GM21576 (cell line): Measurements from ENCODE around the gene TBC1D5.

Experiments
- ATAC-seq: cut with Tn5 transposase; IDR thresholded peaks from one replicate; pipeline ENCODE4 v1.9.1; 2021; ENCODE audit warnings: mild to moderate bottlenecking, moderate library complexity; ENCODE audit not compliant: unreplicated experiment

The TBC1D5 gene

GRCh38 chr3:17194116-17194515 lies 548.3 kb downstream of the TBC1D5 start:
- ATAC-seq = no peak

DNA sequence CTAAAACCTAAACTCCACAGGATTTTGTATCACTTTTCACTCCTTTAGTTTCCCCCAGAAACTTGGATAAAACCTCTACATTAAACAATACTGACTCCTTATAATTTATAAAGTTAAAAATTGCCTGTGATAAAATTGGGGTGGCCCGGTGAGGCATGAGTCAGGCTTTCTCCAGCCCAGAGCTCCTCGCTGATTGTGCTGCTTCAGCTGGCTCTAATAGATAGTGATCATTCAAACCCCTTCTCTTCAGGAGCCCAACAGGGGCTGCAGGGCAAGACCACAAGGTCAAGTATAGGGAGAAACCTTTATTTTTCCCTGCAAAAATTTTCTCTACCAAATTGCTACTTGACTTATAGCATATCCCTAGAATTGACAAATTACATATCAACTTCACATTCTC lies 549.4 kb downstream of the TBC1D5 start:
- ATAC-seq = no peak

- no peak for ATAC-seq
Measured at GRCh38 chr3:17190353-17191078, 551.9 kb downstream of the TBC1D5 start.

GRCh38 chr3:17188378-17188777 lies 554.1 kb downstream of the TBC1D5 start:
- ATAC-seq = no peak

DNA sequence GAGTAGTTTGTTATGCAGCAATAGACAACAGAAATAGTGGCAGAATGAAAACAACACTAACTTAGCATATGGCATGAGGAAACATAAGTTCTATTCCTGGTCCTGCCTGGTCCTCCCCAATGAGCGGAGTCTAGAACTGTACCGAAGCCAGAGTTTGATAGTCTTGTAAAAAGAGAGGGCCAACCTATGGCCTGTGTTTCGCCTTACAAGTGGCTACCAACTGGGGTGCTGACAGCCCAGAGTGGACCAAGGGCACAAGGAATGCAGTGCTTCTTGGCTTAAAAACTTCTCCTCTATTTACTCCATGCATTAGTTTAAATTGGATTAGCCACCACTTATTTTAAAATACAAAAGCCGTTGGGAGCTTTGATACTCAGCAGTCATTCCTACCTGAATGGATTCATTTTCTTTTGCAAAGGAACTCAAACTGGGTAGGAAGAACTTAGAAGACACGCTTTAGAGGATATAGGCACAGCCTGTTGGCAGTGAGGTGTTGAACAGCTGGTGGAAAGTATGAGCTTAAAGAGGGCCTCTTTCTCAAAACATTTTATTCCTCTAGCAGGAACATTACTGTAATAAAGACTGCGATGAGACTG lies 554.7 kb downstream of the TBC1D5 start:
- ATAC-seq = no peak

- ATAC-seq = no peak
Measured at GRCh38 chr3:17183951-17184550, 558.4 kb downstream of the TBC1D5 start.

DNA sequence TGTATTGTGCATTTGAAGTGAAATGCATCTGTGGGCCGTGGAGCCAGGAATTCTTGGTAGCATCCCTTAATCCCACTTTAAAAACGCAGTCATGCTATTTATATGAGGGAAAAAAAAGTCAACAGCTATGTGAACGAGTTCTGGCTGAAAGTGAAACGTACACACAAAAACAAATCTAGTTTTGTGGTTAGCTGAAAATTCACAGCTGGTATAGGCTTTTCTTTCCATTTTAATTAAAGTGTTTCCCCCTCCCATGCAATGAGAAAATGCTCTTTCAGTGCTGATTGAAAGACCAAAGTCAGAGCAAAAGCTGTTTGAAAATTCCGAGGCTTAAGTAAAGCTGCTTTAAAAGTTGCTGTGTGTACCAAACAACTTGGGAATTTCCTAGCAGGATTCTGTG lies 560.3 kb downstream of the TBC1D5 start:
- ATAC-seq = peak; percentile 83

DNA sequence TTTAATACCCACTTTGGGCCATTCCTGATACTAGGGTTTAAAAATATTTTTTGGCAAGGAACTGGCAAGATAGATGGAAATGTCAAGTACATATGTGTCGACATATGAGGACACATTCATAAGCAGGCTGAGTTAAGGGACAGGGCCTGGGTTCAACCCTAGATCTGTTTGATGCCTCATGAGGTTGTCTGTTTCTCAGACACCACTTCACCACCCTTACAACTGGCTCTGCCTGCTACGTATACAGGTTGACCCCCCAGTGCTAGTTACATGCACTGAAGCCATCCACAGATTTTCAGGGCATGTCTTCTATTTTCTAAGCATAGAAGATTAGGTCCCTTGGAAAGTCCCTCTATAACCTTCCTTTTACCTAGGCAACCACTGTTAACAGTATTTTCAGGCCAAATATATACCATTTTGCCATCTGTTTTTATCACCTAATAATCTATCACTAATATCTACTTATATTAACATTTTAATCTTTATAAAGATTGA lies 561.0 kb downstream of the TBC1D5 start:
- ATAC-seq = no peak

- no peak for ATAC-seq
Measured at GRCh38 chr3:17179381-17180205, 562.8 kb downstream of the TBC1D5 start.

DNA sequence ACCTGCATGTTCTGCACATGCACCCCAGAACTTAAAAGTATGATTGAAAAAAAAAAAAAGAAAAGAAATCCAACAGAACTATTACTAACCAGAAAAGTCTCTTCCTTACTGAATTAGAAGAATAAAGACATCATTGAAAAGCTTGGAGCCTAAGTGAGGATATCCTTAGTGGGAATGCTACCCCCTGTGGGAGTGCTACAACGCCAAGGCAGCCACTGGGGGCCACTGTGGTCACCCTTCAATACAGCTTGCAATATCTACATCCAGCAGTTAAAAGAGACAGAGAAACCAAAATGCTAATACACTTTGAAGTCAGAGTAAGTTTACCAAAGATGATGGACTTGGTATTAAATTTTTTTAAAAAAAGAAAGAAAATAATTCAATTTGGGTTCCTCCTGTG lies 565.7 kb downstream of the TBC1D5 start:
- no peak for ATAC-seq

- no peak for ATAC-seq
Measured at GRCh38 chr3:17175187-17175807, 567.1 kb downstream of the TBC1D5 start.

GRCh38 chr3:17166369-17166768 lies 576.1 kb downstream of the TBC1D5 start:
- no peak for ATAC-seq

DNA sequence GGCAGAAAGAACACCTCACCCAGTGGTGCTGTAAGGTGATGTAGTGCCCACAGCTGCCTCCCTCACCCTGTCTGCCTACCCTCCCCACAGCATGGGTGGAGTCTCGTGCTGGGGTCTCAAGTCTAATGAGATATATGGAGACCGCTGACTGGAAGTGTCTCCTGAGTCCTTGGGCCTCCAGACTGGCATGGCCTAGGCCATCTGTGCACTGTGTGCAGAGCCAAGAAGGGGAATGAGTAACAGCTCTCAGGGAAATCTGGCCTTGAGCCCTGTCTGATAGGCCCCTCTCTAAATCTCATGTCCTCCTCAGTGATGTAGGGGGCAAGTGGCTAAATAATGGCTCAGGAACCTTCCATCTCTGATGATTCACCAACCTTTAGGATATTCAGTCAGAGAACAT lies 580.3 kb downstream of the TBC1D5 start:
- no peak for ATAC-seq

DNA sequence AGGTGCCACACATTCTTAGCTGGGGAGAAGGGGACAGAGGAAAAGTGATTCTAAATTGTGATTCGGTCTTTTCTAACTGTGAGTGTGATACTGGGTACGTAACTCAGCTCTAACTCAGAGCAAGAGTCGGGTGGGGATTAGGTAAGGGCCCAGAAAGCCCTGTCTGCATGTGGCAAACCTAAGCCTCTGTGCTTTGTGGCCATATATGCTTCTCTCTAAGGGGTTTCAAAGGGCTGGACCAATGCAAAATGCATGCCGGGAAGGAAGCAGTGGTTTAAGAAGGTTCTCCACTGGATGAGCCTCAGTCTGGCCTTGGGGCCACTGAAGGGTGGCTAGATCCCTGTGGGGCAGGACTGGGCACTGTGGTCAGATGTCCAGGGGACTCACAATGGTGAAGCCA lies 581.8 kb downstream of the TBC1D5 start:
- no peak for ATAC-seq

DNA sequence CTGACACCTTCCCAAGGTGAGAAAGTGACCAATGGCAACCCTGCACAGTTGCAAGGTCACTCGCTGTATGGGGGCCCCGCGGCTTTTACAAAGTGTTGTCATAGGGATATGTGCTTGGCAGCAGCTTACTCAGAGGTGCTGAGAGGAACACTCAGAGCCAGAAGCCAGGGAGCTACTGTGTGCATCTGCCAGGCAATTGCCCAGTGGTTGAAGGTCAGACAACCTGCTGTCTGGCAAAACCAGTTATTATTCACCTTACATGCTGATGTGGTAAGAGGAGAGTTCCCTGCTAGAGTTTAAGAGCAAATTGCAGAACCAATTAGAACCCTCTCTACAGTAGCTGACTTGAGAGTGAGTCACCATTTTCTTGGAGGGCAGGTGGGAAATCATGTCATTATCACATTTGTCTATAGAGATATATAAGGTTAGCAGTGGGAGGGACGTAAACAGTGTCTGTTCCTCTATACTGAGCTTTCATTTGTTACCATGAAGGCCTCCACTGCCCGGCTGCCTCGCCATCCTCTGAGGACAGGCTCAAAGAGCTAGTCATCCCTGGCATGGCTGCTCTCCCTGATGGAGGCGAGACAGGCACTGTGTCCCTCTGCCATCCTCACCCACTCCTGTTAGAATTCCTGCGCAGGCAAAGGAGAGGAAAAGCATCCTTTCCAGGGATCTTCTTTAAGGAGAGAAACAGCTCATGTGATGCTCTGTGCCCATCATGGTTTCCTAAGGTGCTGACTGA lies 583.3 kb downstream of the TBC1D5 start:
- ATAC-seq = no peak

DNA sequence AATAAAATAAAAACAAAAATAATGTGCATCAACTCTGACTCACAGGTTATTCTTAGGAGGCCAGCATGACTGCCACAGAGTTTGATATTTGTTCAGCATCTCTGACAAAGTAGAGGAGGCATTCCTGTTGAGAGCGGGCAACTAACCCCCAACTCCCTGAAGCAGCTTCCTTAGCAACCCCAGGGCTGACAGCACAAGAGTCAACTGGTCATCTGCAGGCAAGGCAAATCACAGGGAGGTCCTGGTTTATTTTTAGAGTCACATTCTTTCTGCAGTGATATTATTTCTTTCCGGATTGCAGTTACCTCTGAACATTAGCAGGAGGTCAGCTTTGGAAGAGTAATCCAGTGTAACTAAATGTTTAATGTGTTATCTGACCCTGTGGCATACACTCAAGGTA lies 584.7 kb downstream of the TBC1D5 start:
- ATAC-seq = no peak

DNA sequence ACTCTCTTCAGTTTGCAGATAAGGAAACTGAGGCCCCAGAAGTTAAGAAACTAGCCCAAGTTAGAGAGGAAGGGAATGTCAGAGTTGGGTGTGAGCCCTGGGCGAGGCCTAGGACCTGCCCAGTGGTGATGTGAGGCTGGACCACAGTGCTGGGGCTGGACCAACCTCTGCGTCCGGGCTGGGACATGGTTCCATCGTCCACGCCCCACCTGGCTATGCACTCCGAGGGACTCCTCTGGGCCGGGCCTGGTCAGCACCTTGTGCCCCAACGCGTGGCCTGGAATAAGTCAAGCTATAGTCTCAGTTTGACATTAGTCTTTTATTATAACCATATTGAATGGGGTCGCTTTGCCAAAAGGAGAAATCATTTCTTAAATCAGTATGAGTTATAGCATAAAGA lies 585.6 kb downstream of the TBC1D5 start:
- no peak for ATAC-seq

DNA sequence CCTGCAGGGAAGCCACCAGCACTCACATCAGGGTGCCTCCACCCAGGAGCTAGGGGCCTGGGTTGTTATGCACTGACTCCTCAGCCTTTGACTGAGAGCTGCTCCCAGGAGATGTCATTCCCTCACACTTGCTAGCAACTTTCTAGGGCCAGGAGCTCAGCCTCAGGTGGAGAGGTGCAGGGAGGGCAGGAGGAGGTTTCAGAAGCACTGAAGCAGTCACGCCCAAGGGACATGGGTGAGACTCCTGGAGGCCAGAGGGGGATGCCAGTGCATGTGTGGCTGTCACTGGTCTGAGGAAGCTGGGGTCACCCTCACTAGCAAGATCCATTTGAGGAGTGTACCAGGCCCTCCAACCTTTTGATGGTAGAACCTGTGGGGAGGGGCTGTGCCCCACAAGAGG lies 586.5 kb downstream of the TBC1D5 start:
- no peak for ATAC-seq

DNA sequence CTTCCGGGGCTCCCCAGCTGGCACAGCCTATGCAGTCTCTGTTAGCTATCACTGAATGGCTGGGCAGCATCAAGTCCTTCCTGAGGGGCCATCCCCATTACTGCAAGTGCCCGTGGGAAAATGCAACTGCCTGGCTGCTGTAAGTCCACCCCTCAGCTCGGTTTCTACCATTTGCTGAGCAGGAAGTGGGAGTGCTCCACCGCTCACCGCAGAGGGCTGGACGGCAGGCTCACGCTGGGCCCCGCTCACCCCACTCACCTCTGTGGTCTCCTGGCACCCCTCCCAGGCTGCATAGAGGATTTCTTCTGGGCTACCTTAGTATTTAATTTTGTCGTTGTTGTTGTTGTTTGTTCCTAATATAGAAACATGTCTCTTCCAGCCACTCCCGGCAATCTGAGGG lies 587.5 kb downstream of the TBC1D5 start:
- no peak for ATAC-seq

DNA sequence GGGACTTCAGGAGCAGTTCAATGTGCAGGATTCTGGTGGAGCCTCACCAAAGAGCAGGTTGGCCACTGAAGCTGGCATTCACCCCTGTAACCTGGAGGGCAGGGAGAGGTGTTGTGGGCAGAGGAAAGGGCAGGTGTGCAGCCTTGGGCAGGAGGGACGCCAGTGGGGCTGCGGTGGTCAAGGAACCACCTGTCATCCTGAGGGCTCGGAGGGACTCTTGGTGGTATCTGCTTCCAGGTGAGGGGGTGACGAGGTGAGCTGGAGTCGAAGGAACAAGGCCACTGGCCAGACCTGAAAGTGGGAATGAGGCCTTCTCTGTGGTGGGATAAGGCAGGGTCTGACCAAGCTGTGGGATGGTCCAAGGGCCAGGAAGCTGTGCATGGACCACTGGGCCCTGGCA lies 588.2 kb downstream of the TBC1D5 start:
- no peak for ATAC-seq
